ELR (cell line): ENCODE measurements around the gene CLMN.

ENCODE experiments used
- DNase-seq: peaks from one replicate; pipeline ENCODE4 v3.0.0-alpha.2; 2015; ENCODE audit warnings: low read depth

Gene CLMN

GRCh38 chr14:95321693-95322455 lies 2.2 kb upstream of the CLMN start:
- DNase-seq = no peak

GRCh38 chr14:95320955-95321600 lies 1.4 kb upstream of the CLMN start:
- no peak for DNase-seq

GRCh38 chr14:95320078-95320895 lies 579 bp upstream of the CLMN start:
- DNase-seq = peak; percentile 17

GRCh38 chr14:95318399-95319311 lies 1.1 kb downstream of the CLMN start:
- no peak for DNase-seq

- no peak for DNase-seq
Measured at GRCh38 chr14:95317817-95318343, 1.8 kb downstream of the CLMN start.

GRCh38 chr14:95316821-95317220 lies 2.9 kb downstream of the CLMN start:
- DNase-seq = no peak

GRCh38 chr14:95315579-95315978 lies 4.1 kb downstream of the CLMN start:
- DNase-seq = no peak

- DNase-seq = no peak
Measured at GRCh38 chr14:95315156-95315555, 4.6 kb downstream of the CLMN start.

GRCh38 chr14:95314609-95315008 lies 5.1 kb downstream of the CLMN start:
- DNase-seq = peak; percentile 68

GRCh38 chr14:95313707-95314106 lies 6.0 kb downstream of the CLMN start:
- DNase-seq = peak; percentile 40

GRCh38 chr14:95313190-95313589 lies 6.5 kb downstream of the CLMN start:
- DNase-seq = no peak

- no peak for DNase-seq
Measured at GRCh38 chr14:95312311-95312710, 7.4 kb downstream of the CLMN start.

GRCh38 chr14:95311752-95312151 lies 8.0 kb downstream of the CLMN start:
- DNase-seq = peak; percentile 53

- DNase-seq = no peak
Measured at GRCh38 chr14:95310635-95311380, 8.9 kb downstream of the CLMN start.

GRCh38 chr14:95309261-95310051 lies 10.3 kb downstream of the CLMN start:
- DNase-seq = no peak

- DNase-seq = no peak
Measured at GRCh38 chr14:95308073-95308472, 11.6 kb downstream of the CLMN start.

- DNase-seq = no peak
Measured at GRCh38 chr14:95307402-95308041, 12.2 kb downstream of the CLMN start.

GRCh38 chr14:95305940-95306339 lies 13.8 kb downstream of the CLMN start:
- no peak for DNase-seq

GRCh38 chr14:95305145-95305544 lies 14.6 kb downstream of the CLMN start:
- DNase-seq = no peak
